ENCODE results near the gene SYMPK.

The SYMPK gene

DNA sequence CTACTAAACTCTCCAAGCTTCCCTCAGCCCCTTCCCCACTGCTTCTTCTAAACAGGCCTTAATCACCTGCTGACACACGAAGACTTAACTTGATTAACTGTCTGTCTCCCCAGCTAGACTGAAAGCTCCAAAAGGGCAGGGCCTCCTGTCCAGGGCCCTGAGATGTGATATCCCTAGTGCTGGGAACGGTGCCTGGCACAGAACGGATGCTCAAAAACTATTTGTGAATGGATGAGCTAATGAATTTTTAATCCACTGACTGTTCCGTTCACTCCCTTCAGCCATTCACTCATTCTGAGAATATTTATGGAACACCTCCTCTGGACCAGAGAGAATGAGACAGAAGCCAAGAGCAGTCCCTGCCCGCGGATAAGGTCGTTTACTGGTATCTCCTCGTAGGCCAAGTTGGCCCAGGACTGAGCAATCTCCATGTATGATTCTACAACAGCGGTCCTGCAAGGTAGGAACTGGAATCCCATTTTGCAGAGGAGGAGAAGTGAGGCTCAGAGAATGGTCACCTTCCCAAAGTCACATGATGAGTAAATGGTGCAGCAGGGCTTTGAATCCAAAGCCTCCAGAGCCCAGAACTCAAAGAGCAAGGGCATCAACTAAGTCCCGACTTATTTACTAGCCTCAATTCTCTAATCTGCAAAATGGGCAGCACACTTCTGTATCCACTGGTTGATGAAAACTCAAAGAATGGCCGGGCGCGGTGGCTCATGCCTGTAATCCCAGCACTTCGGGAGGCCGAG lies 73.7 kb downstream of the SYMPK start:
- H3K36me3 Mint-ChIP-seq: peaks cover 41% of the 10 kb centered on the region
- H3K9me3 Mint-ChIP-seq: no peaks in the 10 kb centered on the region
- H3K4me1 Mint-ChIP-seq: peaks cover 32% of the 10 kb centered on the region
- CTCF ChIA-PET: interaction anchor here (1.3 to 2.0 kb wide), 2 partner anchors 10 kb away, joined by 4 to 6 read pairs; no protein-coding TSS in a partner anchor
- H3K27me3 Mint-ChIP-seq: peaks cover 78% of the 10 kb centered on the region
- H3K4me3 Mint-ChIP-seq: no peak overlapping the region
- no peak overlapping the region for H3K27ac Mint-ChIP-seq
- no peak for DNase-seq

GRCh38 chr19:45786533-45786894 lies 76.4 kb downstream of the SYMPK start:
- no peak overlapping the region for H3K4me3 Mint-ChIP-seq
- H3K27ac Mint-ChIP-seq: no peak overlapping the region
- H3K9me3 Mint-ChIP-seq: no peaks in the 10 kb centered on the region
- peaks cover 82% of the 10 kb centered on the region for H3K27me3 Mint-ChIP-seq
- H3K36me3 Mint-ChIP-seq: peaks cover 41% of the 10 kb centered on the region
- no peak for DNase-seq
- peaks cover 12% of the 10 kb centered on the region for H3K4me1 Mint-ChIP-seq
- CTCF ChIA-PET: no interaction called here

DNA sequence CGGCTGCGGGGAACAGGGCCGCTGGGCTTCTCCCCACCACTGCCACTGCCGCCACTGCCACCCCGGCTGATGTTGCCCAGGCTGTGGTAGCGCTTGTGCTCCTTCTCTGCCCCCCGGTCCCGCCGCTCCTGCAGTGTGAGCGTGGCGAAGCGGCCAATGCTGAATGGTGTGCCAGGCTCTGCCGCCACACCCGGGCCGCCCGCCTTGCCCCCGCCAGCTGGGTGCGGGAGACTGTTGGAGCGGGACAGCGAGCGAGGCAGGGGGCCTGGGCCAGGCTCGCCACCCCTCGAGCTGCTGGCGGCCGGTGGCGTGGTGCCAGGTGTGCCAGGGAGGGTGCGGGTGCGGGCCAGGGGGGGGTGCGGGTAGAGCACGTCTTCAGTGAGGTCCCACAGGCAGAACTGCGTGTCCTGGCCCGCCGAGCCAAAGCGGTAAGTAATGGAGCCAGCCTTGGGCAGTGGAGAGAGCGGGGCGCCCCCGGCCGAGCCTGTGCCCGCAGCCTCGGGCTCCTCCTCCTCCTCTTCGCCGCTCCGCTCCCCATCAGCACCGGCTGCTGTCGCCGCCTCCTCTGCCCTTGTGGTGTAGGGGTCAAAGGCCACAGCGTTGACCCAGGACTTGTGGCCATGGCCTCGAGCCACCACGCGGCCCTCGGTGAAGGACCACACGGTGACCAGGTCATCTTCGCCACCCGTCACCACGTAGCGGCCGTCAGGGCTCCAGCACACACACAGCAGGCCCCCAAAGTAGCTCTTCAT lies 77.0 kb downstream of the SYMPK start:
- CTCF ChIA-PET: no interaction called here
- Mint-ChIP-seq H3K36me3 (peaks cover 41% of the 10 kb centered on the region), H3K27me3 (peaks cover 85% of the 10 kb centered on the region), H3K4me1 (peaks cover 9% of the 10 kb centered on the region), H3K9me3 (no peaks in the 10 kb centered on the region), H3K4me3 (no peak overlapping the region), H3K27ac (no peak overlapping the region)
- no peak for DNase-seq

DNA sequence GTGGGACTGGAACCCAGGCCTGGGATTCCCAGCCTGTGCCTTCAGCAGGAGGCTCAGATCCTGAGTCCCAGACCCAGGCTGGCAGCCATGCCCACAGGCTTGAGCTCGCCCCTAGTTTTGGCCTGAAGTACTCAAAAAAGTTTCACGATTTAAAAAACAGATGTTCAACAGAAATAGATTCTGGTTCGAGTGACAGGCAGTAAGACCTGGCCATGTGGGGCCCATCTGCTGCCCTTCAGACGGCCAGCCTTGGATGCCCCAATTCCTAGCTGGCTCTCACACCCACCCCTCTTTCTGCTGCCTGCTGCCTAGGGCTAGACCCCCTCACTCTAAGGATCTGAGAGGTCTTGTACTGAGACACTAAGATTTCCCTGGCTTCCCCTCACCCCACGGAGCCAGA lies 77.8 kb downstream of the SYMPK start:
- H3K4me1 Mint-ChIP-seq: peaks cover 4% of the 10 kb centered on the region
- H3K27me3 Mint-ChIP-seq: peaks cover 91% of the 10 kb centered on the region
- DNase-seq: no peak
- no peak overlapping the region for H3K4me3 Mint-ChIP-seq
- H3K36me3 Mint-ChIP-seq: peaks cover 37% of the 10 kb centered on the region
- CTCF ChIA-PET: no interaction called here
- no peaks in the 10 kb centered on the region for H3K9me3 Mint-ChIP-seq
- no peak overlapping the region for H3K27ac Mint-ChIP-seq

DNA sequence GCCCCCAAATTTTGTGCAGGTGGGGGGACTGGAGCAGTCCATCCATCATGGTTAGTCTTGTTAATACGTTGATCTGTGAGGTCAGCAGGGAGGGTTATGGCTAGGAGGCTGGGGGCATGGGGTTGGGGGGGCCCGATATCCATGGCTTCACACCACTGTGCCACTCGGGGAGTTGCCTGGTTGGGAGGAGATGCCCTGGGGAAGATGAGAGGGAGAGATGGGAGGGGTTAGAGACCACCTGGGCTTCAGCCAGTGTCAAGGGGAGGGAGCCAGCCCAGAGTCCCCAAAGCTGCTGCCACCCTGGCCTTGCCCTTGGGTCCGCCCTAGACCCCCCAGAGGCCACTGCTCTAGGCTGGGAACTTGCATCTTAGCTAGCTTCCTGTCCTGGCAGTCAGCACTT lies 78.9 kb downstream of the SYMPK start:
- CTCF ChIA-PET: no interaction called here
- Mint-ChIP-seq H3K4me1 (peaks cover 12% of the 10 kb centered on the region), H3K36me3 (peaks cover 29% of the 10 kb centered on the region), H3K4me3 (no peak overlapping the region), H3K27ac (no peak overlapping the region), H3K9me3 (no peaks in the 10 kb centered on the region), H3K27me3 (peaks cover 94% of the 10 kb centered on the region)
- no peak for DNase-seq

GRCh38 chr19:45782820-45783785 lies 79.8 kb downstream of the SYMPK start:
- no peak for DNase-seq
- no peaks in the 10 kb centered on the region for H3K9me3 Mint-ChIP-seq
- CTCF ChIA-PET: interaction anchor here (1.0 to 1.3 kb wide), 2 partner anchors 14 to 16 kb away, joined by 4 to 5 read pairs; partner anchors contain the start of gene SIX5
- H3K4me1 Mint-ChIP-seq: peaks cover 20% of the 10 kb centered on the region
- H3K4me3 Mint-ChIP-seq: no peak overlapping the region
- peaks cover 94% of the 10 kb centered on the region for H3K27me3 Mint-ChIP-seq
- peaks cover 19% of the 10 kb centered on the region for H3K36me3 Mint-ChIP-seq
- H3K27ac Mint-ChIP-seq: no peak overlapping the region

GRCh38 chr19:45782162-45782691 lies 80.7 kb downstream of the SYMPK start, which contains the start of gene DMPK:
DMPK (minus strand) TSS chr19:45782490; CDS start chr19:45782352, 138 bp downstream.
- no peak for DNase-seq
- peaks cover 20% of the 10 kb centered on the region for H3K4me1 Mint-ChIP-seq

DNA sequence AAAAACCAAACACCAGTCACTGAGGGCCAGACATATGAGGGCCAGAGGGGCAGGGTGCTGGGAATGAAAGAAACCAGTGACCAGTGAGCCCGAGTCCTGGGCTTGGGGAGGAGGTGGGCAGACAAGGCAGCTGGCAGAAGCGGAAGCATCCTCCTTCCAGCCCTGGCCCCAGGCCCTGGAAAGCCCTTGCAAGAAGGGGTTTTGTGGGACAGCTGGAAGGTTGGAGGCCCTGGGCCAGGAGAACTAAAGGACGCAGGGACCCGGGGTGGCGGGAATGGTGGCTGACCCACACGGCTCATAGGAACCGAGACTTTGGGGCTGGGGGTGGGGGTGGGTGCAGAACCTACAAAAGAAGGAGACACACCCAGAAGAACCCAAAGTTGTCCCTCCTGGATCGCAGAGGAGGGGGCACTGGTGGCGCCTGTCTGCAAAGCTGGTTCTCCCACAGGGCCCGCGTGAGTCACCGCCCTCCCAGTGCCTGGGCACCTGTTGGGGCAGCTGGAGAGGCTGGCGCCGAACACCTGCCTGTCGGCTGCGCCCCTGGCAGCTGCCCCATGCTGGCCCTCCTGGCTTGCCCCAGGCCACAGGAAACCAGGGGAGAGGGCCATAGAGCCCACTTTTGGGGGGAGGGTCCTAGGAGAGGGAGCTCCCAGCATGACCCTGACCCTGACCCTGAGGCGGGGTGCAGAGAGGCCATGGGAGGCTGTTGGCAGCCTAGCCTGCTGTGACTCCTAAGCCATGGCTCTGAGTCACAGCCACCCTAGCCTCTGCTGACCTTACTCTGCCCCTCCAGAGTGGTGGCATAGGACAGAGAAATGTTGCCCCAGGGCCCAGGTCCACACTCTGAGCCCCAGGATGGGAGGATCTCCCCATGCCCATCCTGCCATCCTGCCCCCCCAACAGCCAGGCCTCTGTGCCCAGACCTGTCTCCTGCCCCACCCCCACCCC lies 81.5 kb downstream of the SYMPK start:
- DNase-seq: no peak
- Mint-ChIP-seq H3K4me1 (peaks cover 20% of the 10 kb centered on the region), H3K27me3 (peaks cover 96% of the 10 kb centered on the region), H3K4me3 (no peak overlapping the region), H3K36me3 (peaks cover 7% of the 10 kb centered on the region), H3K27ac (no peak overlapping the region), H3K9me3 (no peaks in the 10 kb centered on the region)
- CTCF ChIA-PET: no interaction called here

More at GRCh38 chr19:45782162-45782691, 80.7 kb downstream of the SYMPK start, which contains the start of gene DMPK:
- Mint-ChIP-seq H3K27me3 (peaks cover 96% of the 10 kb centered on the region), H3K4me3 (no peak within 1 kb of the TSS), H3K36me3 (peaks cover 10% of the 10 kb centered on the region), H3K9me3 (no peaks in the 10 kb centered on the region), H3K27ac (no peak within 1 kb of the TSS)
- CTCF ChIA-PET: interaction anchor here (1.0 to 1.3 kb wide), 2 partner anchors 13 to 17 kb away, joined by 4 to 5 read pairs; partner anchors contain the start of gene SIX5

- Mint-ChIP-seq H3K27ac (no peak overlapping the region), H3K27me3 (peaks cover 92% of the 10 kb centered on the region), H3K9me3 (no peaks in the 10 kb centered on the region), H3K4me1 (peaks cover 20% of the 10 kb centered on the region), H3K4me3 (no peak overlapping the region), H3K36me3 (peaks cover 3% of the 10 kb centered on the region)
- DNase-seq: no peak
- CTCF ChIA-PET: no interaction called here
These were observed 82.3 kb downstream of the SYMPK start for GRCh38 chr19:45780448-45781213.

DNA sequence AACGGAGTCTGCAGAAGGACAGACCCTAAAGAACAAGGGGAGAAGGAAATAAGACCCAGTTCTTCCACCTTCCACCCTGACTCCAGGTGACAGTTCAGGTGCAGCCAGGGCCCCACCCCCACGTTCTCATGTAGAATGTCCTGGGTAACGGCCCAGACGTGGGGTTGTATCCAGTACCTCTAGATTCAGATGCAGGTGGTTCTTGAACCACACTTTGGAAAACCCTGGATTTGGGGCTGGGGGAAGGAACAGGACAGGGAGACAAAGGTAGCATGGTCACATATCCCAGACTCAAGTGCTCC lies 82.8 kb downstream of the SYMPK start:
- H3K27ac Mint-ChIP-seq: no peak overlapping the region
- no peak for DNase-seq
- peaks cover 88% of the 10 kb centered on the region for H3K27me3 Mint-ChIP-seq
- H3K9me3 Mint-ChIP-seq: no peaks in the 10 kb centered on the region
- H3K4me1 Mint-ChIP-seq: peaks cover 20% of the 10 kb centered on the region
- H3K36me3 Mint-ChIP-seq: peaks cover 3% of the 10 kb centered on the region
- H3K4me3 Mint-ChIP-seq: no peak overlapping the region
- CTCF ChIA-PET: no interaction called here

- Mint-ChIP-seq H3K4me1 (peaks cover 20% of the 10 kb centered on the region), H3K9me3 (no peaks in the 10 kb centered on the region), H3K36me3 (peaks cover 3% of the 10 kb centered on the region), H3K27ac (no peak overlapping the region), H3K27me3 (peaks cover 88% of the 10 kb centered on the region), H3K4me3 (peak overlapping the region; percentile 71)
- CTCF ChIA-PET: interaction anchor here (0.6 to 1.2 kb wide), 14 partner anchors 8 to 216 kb away, joined by 3 to 27 read pairs (median 3); partner anchors contain the start of genes CCDC61, SIX5 and SYMPK
- DNase-seq: peak; percentile 92
These were observed 83.5 kb downstream of the SYMPK start for GRCh38 chr19:45779231-45780145.

Measured in activated naive CD4-positive, alpha-beta T cell treated with anti-CD3 and anti-CD28 coated beads, Interleukin-2, amount 10 ng/mL, durations not matched to agents 7 days and 5 days (primary cell).